MM.1S (cell line): ENCODE results near the gene CASP7.

Source experiments
- EZH2 ChIP-seq: fragments of 300-600 bp; sonication (generic); optimal IDR thresholded peaks from 2 replicates; pipeline ENCODE3; 2017; ENCODE audit warnings: low read depth, mild to moderate bottlenecking, antibody characterized with exemption, low read length, mixed read lengths
- EZH2phosphoT487 ChIP-seq: fragments of 300-600 bp; sonication (generic); IDR thresholded peaks from 2 replicates; pipeline ENCODE4 v1.6.1; 2018; ENCODE audit warnings: antibody characterized with exemption, low read length

GRCh38 chr10:113711142-113711541 is 31.4 kb downstream of the CASP7 start:
- TF ChIP-seq EZH2 (no peak), EZH2phosphoT487 (no peak)
